GM23338 (cell line): ENCODE data around the gene CLIC5. TPM values are rescaled to one million over a fixed set of nuclear protein-coding genes. Genes with fewer than 3 reads are reported as not detected.
A peak's percentile ranks its signal among the peaks of the same experiment; 100 is the strongest.

Source experiments
- ATAC-seq: fragments of 200-7000 bp; cut with Tn5 transposase; 3 replicates; pipeline ENCODE4 v1.9.1; 2020
- DNase-seq: peaks from one replicate; pipeline ENCODE4 v3.0.0-alpha.2; 2015; ENCODE audit warnings: low spot score
- H2AFZ ChIP-seq: fragments of 200-600 bp; sonication (generic); 2 replicates; pipeline ENCODE4 v1.8.0; 2016; ENCODE audit warnings: antibody characterized with exemption, mild to moderate bottlenecking, moderate library complexity
- H3F3A ChIP-seq: fragments of 200-600 bp; sonication (generic); replicated peaks from 2 replicates; pipeline ENCODE4 v1.8.0; 2017; ENCODE audit warnings: antibody characterized with exemption, mixed run types, low read depth
- H3K27ac ChIP-seq: fragments of 200-600 bp; sonication (generic); 2 replicates; pipeline ENCODE4 v1.6.1; 2016; ENCODE audit warnings: low read depth
- H3K27me3 ChIP-seq: fragments of 200-600 bp; sonication (generic); 2 replicates; pipeline ENCODE4 v1.8.0; 2016; ENCODE audit warnings: mild to moderate bottlenecking, mixed run types, moderate library complexity; ENCODE audit not compliant: insufficient read depth
- H3K36me3 ChIP-seq: fragments of 200-600 bp; sonication (generic); 2 replicates; pipeline ENCODE4 v1.8.0; 2016; ENCODE audit warnings: mild to moderate bottlenecking; ENCODE audit not compliant: insufficient read depth
- H3K4me1 ChIP-seq: fragments of 200-600 bp; sonication (generic); 2 replicates; pipeline ENCODE4 v1.8.0; 2016; ENCODE audit warnings: mild to moderate bottlenecking, moderate library complexity; ENCODE audit not compliant: insufficient read depth
- H3K4me2 ChIP-seq: fragments of 200-600 bp; sonication (generic); 2 replicates; pipeline ENCODE4 v1.7.1; 2017; ENCODE audit warnings: mixed run types
- H3K4me3 ChIP-seq: fragments of 200-600 bp; sonication (generic); 2 replicates; pipeline ENCODE4 v1.6.1; 2016; ENCODE audit warnings: mixed run types
- H3K79me2 ChIP-seq: fragments of 200-600 bp; sonication (generic); replicated peaks from 2 replicates; pipeline ENCODE4 v1.8.0; 2017; ENCODE audit warnings: mild to moderate bottlenecking; ENCODE audit not compliant: insufficient read depth
- H3K9me2 ChIP-seq: fragments of 200-600 bp; sonication (generic); 2 replicates; pipeline ENCODE4 v1.8.0; 2017; ENCODE audit not compliant: insufficient read depth
- H4K20me1 ChIP-seq: fragments of 200-600 bp; sonication (generic); replicated peaks from 2 replicates; pipeline ENCODE4 v1.8.0; 2017; ENCODE audit warnings: mild to moderate bottlenecking; ENCODE audit not compliant: insufficient read depth
- H3K27ac Mint-ChIP-seq: 2 replicates; pipeline ENCODE4 v1.8.0; 2020; ENCODE audit warnings: inconsistent platforms, mild to moderate bottlenecking, moderate library complexity, mixed read lengths
- H3K27me3 Mint-ChIP-seq: 3 replicates; pipeline ENCODE4 v1.8.0; 2022; ENCODE audit warnings: low read depth, mild to moderate bottlenecking, moderate library complexity, mixed read lengths, inconsistent platforms; ENCODE audit not compliant: insufficient read depth, poor library complexity
- H3K36me3 Mint-ChIP-seq: 3 replicates; pipeline ENCODE4 v1.8.0; 2021; ENCODE audit warnings: low read depth, mild to moderate bottlenecking, inconsistent platforms, moderate library complexity, mixed read lengths
- H3K4me1 Mint-ChIP-seq: 3 replicates; pipeline ENCODE4 v1.8.0; 2020; ENCODE audit warnings: mild to moderate bottlenecking, inconsistent platforms, mixed read lengths
- H3K4me3 Mint-ChIP-seq: 3 replicates; pipeline ENCODE4 v1.8.0; 2021; ENCODE audit warnings: moderate library complexity, mild to moderate bottlenecking, inconsistent platforms, mixed read lengths
- H3K9me3 Mint-ChIP-seq: 3 replicates; pipeline ENCODE4 v1.8.0; 2020; ENCODE audit warnings: moderate library complexity, mild to moderate bottlenecking, inconsistent platforms, mixed read lengths
- CREB1 ChIP-seq: fragments of 250-450 bp; sonication (Bioruptor Pico); IDR thresholded peaks from 2 replicates; pipeline ENCODE4 v1.5.0; 2020; ENCODE audit warnings: low read depth, mild to moderate bottlenecking, moderate library complexity
- EZH2phosphoT487 ChIP-seq: fragments of 200-600 bp; sonication (generic); IDR thresholded peaks from one replicate; pipeline ENCODE4 v1.8.1; 2018; ENCODE audit warnings: antibody characterized with exemption; ENCODE audit not compliant: unreplicated experiment
- JUNB ChIP-seq: IDR thresholded peaks from one replicate; pipeline ENCODE4 v1.6.1; 2016; ENCODE audit warnings: antibody characterized with exemption; ENCODE audit not compliant: unreplicated experiment
- NANOG ChIP-seq: IDR thresholded peaks from 2 replicates; pipeline ENCODE4 v1.6.1; 2016; ENCODE audit warnings: antibody characterized with exemption, borderline replicate concordance
- STAT1 ChIP-seq: IDR thresholded peaks from one replicate; pipeline ENCODE4 v1.6.1; 2016; ENCODE audit warnings: antibody characterized with exemption; ENCODE audit not compliant: unreplicated experiment
- ZNF331 ChIP-seq: fragments of 250-450 bp; sonication (Bioruptor Pico); IDR thresholded peaks from 2 replicates; pipeline ENCODE4 v1.5.0; 2020; ENCODE audit warnings: low read depth, mild to moderate bottlenecking, moderate library complexity
- polyA plus RNA-seq: library from polyadenylated mRNA; unstranded; fragments of >200 nt; fragmentation: Nextera tagmentation; extraction: Ambion mirVana; gene quantifications from 2 replicates; pipeline ENCODE4 v1.2.1, GENCODE V29; 2016
- total RNA-seq: library from RNA; depleted of rRNA; stranded (reverse); fragments of >200 nt; shearing (Covaris generic); gene quantifications from 2 replicates; pipeline ENCODE4 v1.2.3, GENCODE V29; 2014
- TF ChIP-seq, protein P1 (sequence below): IDR thresholded peaks from 2 replicates; pipeline ENCODE4 v1.6.1; 2016; ENCODE audit warnings: antibody characterized with exemption
- TF ChIP-seq, protein P2 (sequence below), 2 experiments: fragments of 200-600 bp in 1 of 2; sonication (generic) in 1 of 2; conservative IDR thresholded peaks; 2 replicates each; pipeline versions ENCODE4 v1.5.1 to v1.6.1; 2016 to 2017; ENCODE audit warnings: antibody characterized with exemption in 2 of 2, low read depth in 2 of 2, mild to moderate bottlenecking in 2 of 2, moderate library complexity in 1 of 2
- TF ChIP-seq, protein P3 (sequence below): fragments of 250-450 bp; sonication (Bioruptor Pico); IDR thresholded peaks from 2 replicates; pipeline ENCODE4 v1.5.0; 2020; ENCODE audit warnings: mild to moderate bottlenecking, moderate library complexity
- TF ChIP-seq, protein P4 (sequence below): IDR thresholded peaks from one replicate; pipeline ENCODE4 v1.6.1; 2018; ENCODE audit warnings: antibody characterized with exemption; ENCODE audit not compliant: unreplicated experiment

Gene CLIC5
- total and polyA plus RNA-seq, 2 experiments from 2014 or later: 0.08 TPM; not detected in 1

DNA sequence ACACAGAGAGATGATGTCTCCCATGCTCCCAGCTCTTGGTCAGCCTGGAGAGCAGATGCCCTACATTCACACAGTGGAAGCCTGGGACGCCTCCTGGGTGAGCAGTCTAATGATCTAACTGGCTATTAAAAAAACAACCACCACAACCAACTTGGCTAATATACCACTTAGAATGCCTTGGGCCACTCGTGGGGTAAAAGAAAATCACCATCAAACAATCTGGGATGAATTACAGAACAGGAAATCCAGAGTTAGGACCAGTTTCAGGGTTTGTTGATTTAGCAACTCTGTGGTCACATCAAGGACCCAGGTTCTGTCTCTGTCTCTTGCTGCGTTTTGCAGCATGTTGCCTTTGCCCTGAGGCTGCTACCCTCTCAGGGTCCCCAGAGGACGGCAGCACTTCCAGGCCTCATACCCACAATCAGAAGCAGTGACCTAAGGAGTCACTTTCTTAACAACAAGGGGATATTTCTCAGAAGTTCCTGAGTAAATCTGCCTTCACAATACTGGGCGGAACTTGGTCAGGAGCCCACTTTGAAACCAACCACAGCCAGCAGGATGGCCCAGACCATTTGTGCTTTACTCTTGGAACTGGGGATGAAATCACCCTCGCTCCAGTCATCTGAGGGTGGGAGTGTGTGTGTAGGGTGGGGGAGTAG, 118.7 kb downstream of the CLIC5 start:
- Histone ChIP-seq H3K27me3 (no peaks in the 10 kb centered on the region), H3F3A (no peaks in the 10 kb centered on the region), H3K4me3 (no peak overlapping the region), H3K79me2 (no peaks in the 10 kb centered on the region), H3K36me3 (no peaks in the 10 kb centered on the region), H4K20me1 (no peaks in the 10 kb centered on the region), H2AFZ (peak overlapping the region; percentile 28; the same call in 1 of the 2 replicates), H3K9me2 (peaks cover 11% of the 10 kb centered on the region), H3K4me1 (peaks cover 28% of the 10 kb centered on the region), H3K27ac (no peak overlapping the region), H3K4me2 (no peak overlapping the region)
- ATAC-seq (no peak), DNase-seq (no peak)
- no peaks in the 10 kb centered on the region for H3K9me3 Mint-ChIP-seq
- H3K27me3 Mint-ChIP-seq: peaks cover 2% of the 10 kb centered on the region
- TF ChIP-seq, protein P1, sequence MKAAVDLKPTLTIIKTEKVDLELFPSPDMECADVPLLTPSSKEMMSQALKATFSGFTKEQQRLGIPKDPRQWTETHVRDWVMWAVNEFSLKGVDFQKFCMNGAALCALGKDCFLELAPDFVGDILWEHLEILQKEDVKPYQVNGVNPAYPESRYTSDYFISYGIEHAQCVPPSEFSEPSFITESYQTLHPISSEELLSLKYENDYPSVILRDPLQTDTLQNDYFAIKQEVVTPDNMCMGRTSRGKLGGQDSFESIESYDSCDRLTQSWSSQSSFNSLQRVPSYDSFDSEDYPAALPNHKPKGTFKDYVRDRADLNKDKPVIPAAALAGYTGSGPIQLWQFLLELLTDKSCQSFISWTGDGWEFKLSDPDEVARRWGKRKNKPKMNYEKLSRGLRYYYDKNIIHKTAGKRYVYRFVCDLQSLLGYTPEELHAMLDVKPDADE: no peak
- TF ChIP-seq NANOG: no peak
- TF ChIP-seq CREB1: no peak
- TF ChIP-seq STAT1: no peak
- TF ChIP-seq JUNB: no peak
- TF ChIP-seq, protein P2, sequence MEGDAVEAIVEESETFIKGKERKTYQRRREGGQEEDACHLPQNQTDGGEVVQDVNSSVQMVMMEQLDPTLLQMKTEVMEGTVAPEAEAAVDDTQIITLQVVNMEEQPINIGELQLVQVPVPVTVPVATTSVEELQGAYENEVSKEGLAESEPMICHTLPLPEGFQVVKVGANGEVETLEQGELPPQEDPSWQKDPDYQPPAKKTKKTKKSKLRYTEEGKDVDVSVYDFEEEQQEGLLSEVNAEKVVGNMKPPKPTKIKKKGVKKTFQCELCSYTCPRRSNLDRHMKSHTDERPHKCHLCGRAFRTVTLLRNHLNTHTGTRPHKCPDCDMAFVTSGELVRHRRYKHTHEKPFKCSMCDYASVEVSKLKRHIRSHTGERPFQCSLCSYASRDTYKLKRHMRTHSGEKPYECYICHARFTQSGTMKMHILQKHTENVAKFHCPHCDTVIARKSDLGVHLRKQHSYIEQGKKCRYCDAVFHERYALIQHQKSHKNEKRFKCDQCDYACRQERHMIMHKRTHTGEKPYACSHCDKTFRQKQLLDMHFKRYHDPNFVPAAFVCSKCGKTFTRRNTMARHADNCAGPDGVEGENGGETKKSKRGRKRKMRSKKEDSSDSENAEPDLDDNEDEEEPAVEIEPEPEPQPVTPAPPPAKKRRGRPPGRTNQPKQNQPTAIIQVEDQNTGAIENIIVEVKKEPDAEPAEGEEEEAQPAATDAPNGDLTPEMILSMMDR (conservative IDR thresholded peaks at IDR 0.05; ENCODE audit: low read depth in 2 of 2): no peak
- TF ChIP-seq, protein P3, sequence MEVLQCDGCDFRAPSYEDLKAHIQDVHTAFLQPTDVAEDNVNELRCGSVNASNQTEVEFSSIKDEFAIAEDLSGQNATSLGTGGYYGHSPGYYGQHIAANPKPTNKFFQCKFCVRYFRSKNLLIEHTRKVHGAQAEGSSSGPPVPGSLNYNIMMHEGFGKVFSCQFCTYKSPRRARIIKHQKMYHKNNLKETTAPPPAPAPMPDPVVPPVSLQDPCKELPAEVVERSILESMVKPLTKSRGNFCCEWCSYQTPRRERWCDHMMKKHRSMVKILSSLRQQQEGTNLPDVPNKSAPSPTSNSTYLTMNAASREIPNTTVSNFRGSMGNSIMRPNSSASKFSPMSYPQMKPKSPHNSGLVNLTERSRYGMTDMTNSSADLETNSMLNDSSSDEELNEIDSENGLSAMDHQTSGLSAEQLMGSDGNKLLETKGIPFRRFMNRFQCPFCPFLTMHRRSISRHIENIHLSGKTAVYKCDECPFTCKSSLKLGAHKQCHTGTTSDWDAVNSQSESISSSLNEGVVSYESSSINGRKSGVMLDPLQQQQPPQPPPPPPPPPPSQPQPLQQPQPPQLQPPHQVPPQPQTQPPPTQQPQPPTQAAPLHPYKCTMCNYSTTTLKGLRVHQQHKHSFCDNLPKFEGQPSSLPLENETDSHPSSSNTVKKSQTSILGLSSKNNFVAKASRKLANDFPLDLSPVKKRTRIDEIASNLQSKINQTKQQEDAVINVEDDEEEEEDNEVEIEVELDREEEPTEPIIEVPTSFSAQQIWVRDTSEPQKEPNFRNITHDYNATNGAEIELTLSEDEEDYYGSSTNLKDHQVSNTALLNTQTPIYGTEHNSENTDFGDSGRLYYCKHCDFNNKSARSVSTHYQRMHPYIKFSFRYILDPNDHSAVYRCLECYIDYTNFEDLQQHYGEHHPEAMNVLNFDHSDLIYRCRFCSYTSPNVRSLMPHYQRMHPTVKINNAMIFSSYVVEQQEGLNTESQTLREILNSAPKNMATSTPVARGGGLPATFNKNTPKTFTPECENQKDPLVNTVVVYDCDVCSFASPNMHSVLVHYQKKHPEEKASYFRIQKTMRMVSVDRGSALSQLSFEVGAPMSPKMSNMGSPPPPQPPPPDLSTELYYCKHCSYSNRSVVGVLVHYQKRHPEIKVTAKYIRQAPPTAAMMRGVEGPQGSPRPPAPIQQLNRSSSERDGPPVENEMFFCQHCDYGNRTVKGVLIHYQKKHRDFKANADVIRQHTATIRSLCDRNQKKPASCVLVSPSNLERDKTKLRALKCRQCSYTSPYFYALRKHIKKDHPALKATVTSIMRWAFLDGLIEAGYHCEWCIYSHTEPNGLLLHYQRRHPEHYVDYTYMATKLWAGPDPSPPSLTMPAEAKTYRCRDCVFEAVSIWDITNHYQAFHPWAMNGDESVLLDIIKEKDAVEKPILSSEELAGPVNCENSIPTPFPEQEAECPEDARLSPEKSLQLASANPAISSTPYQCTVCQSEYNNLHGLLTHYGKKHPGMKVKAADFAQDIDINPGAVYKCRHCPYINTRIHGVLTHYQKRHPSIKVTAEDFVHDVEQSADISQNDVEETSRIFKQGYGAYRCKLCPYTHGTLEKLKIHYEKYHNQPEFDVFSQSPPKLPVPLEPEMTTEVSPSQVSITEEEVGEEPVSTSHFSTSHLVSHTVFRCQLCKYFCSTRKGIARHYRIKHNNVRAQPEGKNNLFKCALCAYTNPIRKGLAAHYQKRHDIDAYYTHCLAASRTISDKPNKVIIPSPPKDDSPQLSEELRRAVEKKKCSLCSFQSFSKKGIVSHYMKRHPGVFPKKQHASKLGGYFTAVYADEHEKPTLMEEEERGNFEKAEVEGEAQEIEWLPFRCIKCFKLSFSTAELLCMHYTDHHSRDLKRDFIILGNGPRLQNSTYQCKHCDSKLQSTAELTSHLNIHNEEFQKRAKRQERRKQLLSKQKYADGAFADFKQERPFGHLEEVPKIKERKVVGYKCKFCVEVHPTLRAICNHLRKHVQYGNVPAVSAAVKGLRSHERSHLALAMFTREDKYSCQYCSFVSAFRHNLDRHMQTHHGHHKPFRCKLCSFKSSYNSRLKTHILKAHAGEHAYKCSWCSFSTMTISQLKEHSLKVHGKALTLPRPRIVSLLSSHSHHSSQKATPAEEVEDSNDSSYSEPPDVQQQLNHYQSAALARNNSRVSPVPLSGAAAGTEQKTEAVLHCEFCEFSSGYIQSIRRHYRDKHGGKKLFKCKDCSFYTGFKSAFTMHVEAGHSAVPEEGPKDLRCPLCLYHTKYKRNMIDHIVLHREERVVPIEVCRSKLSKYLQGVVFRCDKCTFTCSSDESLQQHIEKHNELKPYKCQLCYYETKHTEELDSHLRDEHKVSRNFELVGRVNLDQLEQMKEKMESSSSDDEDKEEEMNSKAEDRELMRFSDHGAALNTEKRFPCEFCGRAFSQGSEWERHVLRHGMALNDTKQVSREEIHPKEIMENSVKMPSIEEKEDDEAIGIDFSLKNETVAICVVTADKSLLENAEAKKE: no peak
- TF ChIP-seq EZH2phosphoT487: no peak
- TF ChIP-seq ZNF331 (CRISPR knock-in tag): no peak
- TF ChIP-seq, protein P4, sequence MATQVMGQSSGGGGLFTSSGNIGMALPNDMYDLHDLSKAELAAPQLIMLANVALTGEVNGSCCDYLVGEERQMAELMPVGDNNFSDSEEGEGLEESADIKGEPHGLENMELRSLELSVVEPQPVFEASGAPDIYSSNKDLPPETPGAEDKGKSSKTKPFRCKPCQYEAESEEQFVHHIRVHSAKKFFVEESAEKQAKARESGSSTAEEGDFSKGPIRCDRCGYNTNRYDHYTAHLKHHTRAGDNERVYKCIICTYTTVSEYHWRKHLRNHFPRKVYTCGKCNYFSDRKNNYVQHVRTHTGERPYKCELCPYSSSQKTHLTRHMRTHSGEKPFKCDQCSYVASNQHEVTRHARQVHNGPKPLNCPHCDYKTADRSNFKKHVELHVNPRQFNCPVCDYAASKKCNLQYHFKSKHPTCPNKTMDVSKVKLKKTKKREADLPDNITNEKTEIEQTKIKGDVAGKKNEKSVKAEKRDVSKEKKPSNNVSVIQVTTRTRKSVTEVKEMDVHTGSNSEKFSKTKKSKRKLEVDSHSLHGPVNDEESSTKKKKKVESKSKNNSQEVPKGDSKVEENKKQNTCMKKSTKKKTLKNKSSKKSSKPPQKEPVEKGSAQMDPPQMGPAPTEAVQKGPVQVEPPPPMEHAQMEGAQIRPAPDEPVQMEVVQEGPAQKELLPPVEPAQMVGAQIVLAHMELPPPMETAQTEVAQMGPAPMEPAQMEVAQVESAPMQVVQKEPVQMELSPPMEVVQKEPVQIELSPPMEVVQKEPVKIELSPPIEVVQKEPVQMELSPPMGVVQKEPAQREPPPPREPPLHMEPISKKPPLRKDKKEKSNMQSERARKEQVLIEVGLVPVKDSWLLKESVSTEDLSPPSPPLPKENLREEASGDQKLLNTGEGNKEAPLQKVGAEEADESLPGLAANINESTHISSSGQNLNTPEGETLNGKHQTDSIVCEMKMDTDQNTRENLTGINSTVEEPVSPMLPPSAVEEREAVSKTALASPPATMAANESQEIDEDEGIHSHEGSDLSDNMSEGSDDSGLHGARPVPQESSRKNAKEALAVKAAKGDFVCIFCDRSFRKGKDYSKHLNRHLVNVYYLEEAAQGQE: no peak
- peaks cover 31% of the 10 kb centered on the region for H3K4me1 Mint-ChIP-seq
- H3K4me3 Mint-ChIP-seq: no peak overlapping the region
- no peaks in the 10 kb centered on the region; the same call in 2 of the 3 replicates for H3K36me3 Mint-ChIP-seq
- H3K27ac Mint-ChIP-seq: no peak overlapping the region
